ENCODE data around the gene KCTD20.
"Not testable (repeated sequence)": the region's sequence is repeated elsewhere in the genome, so short reads cannot be mapped to it uniquely, and the experiment has no call there.

The KCTD20 gene

DNA sequence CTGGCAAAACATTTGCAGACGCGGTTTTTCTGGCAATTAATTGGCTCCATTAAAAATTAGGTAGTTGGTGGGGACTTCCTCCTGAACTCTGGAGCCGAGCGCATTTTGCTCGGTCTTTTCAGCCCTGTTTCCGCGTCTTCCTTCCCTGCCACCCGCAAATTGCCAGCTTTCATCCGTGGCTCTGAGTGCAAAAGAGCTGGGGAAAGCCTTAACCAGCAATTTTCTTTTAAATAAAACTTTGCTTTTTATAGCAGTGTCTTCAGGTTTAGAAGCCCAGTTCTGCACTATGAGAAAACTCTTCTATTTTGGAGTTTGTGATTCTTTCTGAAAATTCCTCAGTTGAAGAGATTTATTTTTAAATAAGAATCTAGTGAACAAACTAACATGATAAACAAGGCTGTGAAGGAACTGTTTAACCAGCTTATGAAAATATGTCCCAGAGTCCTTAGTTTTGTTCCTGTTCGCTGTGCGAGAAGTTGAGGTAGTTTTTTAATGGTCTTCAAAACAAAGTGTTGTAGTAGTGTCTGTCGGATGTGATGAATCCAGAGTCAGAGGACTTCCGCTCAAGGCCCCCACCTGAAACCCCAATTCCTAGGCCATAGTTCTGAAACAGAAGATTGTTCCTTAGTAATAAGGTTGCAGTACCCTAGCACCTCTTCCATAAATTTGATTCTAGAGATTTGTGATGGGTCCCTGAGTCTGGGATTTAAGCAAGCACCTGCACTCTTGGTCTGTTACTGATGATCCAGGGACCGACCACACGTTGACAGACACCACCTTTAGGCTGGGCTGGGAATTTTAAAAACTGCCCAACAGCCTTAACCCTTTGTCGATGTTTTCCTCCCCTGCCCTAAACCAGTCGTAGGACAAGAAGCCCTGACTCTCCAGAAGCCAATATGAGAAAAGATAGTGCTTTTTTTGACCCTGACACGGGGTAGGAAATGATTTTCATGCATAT lies 950 bp downstream of the KCTD20 start:
- DNase-seq (ENCODE audit: low read depth in 2 of 2, low spot score in 1 of 2) = no peak

GRCh38 chr6:36444470-36444869 lies 1.7 kb downstream of the KCTD20 start:
- DNase-seq (ENCODE audit: low read depth in 2 of 2, low spot score in 1 of 2) = no peak

- no peak for DNase-seq (ENCODE audit: low read depth in 2 of 2, low spot score in 1 of 2)
Observed at GRCh38 chr6:36445621-36446020, 2.8 kb downstream of the KCTD20 start.

DNA sequence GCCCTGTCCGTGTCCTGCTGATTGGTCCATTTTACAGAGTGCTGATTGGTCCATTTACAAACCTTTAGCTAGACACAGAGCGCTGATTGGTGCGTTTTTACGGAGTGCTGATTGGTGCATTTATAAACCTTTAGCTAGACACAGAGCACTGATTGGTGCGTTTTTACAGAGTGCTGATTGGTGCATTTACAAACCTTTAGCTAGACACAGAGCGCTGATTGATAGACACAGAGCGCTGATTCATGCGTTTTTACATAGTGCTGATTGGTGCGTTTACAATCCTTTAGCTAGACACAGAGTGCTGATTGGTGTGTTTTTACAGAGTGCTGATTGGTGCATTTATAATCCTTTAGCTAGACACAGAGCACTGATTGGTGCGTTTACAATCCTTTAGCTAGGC lies 6.4 kb downstream of the KCTD20 start:
- DNase-seq (ENCODE audit: low read depth in 2 of 2, low spot score in 1 of 2) = not testable (repeated sequence)

DNA sequence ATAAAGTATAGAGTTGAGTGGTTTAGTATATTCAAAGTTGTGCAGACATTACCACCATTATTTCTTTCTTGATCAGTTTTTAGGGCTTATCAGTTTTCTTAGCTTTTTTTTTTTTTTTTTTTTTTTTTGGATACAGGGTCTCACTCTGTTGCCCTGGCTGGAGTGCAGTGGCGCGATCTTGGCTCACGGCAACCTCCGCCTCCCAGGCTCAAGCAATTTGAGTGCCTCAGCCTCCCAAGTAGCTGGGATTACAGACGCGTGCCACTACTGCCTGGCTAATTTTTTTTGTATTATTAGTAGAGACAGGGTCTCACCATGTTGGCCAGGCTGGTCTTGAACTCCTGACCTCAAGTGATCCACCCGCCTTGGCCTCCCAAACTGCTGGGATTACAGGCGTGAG lies 10.1 kb downstream of the KCTD20 start:
- not testable (repeated sequence) for DNase-seq (ENCODE audit: low read depth in 2 of 2, low spot score in 1 of 2)

- no peak for DNase-seq (ENCODE audit: low read depth in 2 of 2, low spot score in 1 of 2)
Observed at GRCh38 chr6:36455486-36456027, 12.8 kb downstream of the KCTD20 start.

GRCh38 chr6:36459501-36459900 lies 16.7 kb downstream of the KCTD20 start:
- DNase-seq (ENCODE audit: low read depth in 2 of 2, low spot score in 1 of 2) = no peak

DNA sequence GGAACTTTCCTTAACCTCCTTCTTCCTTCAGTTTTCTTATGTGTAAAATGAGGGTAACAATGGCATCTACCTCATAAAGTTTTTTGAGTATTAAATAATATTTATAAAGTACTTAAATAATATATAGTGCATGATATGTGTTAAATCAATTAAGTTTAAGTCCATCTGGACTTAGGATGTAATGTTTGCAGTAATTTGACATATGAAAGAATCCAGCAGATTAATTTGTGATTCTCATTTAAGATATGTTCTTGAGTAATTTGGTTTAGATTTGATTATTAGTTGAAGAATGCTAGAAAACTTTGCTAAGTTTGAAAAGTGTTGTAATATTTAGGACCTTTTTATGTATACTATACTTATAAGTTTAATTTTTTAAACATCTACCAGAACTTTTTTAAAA lies 18.1 kb downstream of the KCTD20 start:
- no peak for DNase-seq (ENCODE audit: low read depth in 2 of 2, low spot score in 1 of 2)

- DNase-seq (ENCODE audit: low read depth in 2 of 2, low spot score in 1 of 2) = no peak
Observed at GRCh38 chr6:36461646-36462045, 18.8 kb downstream of the KCTD20 start.

DNA sequence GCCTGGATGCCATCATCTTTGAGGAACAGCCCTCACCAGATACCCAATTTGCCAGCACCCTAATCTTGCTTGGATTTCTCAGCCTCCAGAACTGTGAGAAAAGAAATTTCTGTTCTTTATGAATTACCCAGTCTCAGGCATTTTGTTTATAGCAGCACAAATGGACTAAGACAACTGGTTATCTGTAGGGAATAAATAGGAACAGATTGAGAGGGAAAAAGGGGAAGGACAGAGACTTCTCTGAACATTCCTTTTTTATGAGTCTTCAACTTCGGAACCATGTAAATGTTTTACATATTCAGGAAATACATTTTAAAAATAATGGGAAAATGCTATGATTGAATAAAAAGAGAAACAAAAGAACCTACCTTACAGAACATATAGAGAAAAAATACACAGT lies 20.9 kb downstream of the KCTD20 start:
- DNase-seq (ENCODE audit: low read depth in 2 of 2, low spot score in 1 of 2) = no peak

- no peak for DNase-seq (ENCODE audit: low read depth in 2 of 2, low spot score in 1 of 2)
Observed at GRCh38 chr6:36464233-36464632, 21.4 kb downstream of the KCTD20 start.

GRCh38 chr6:36467625-36468024 lies 24.8 kb downstream of the KCTD20 start:
- no peak for DNase-seq (ENCODE audit: low read depth in 2 of 2, low spot score in 1 of 2)

GRCh38 chr6:36469148-36469661 lies 26.4 kb downstream of the KCTD20 start:
- no peak for DNase-seq (ENCODE audit: low read depth in 2 of 2, low spot score in 1 of 2)

- DNase-seq (ENCODE audit: low read depth in 2 of 2, low spot score in 1 of 2) = no peak
Observed at GRCh38 chr6:36469946-36470345, 27.1 kb downstream of the KCTD20 start.

DNA sequence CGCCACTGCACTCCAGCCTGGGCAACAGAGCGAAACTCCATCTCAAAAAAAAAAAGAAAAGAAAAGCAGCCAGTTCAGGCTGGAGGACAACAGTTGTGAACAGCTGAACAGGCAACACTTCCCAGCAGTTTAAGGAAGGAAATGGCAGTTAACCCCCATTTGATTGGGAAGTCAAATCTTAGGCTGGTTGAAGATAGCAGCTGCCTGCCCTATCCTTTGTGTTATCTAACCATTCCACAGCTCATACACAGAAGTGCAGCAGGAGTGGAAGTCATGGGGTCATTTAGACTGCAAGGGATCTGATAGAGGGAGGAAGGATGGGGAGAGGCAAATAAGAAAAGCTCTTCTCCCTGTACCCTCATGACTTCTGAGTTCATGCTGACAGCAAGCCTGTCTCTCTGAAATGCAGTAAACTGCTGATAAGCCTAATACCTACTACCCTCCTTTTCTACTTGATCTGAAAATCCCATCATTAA lies 35.3 kb downstream of the KCTD20 start:
- no peak for DNase-seq (ENCODE audit: low read depth in 2 of 2, low spot score in 1 of 2)

DNA sequence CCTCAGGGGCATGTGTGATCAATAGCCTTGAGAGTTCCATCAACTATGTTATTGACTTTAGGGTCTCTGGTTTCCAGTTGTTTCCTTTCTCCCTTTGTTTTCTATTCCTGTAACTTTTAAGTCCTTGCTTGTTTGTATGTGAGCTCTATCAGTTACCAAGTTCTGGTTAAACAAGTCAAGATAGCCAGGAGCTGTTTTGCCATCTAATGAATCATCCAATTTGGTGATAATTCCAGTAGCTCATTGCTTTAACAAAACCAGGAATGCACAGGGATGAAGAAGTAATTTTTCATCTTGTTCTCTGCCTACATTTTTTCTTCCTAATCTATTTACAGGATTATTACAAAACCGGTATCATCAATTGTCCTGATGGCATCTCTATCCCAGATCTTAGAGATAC lies 36.5 kb downstream of the KCTD20 start:
- DNase-seq (ENCODE audit: low read depth in 2 of 2, low spot score in 1 of 2) = no peak

- DNase-seq (ENCODE audit: low read depth in 2 of 2, low spot score in 1 of 2) = not testable (repeated sequence)
Observed at GRCh38 chr6:36483326-36483725, 40.5 kb downstream of the KCTD20 start.

GRCh38 chr6:36484736-36485135 lies 41.9 kb downstream of the KCTD20 start:
- no peak for DNase-seq (ENCODE audit: low read depth in 2 of 2, low spot score in 1 of 2)

GRCh38 chr6:36487698-36488097 lies 44.9 kb downstream of the KCTD20 start:
- no peak for DNase-seq (ENCODE audit: low read depth in 2 of 2, low spot score in 1 of 2)

DNA sequence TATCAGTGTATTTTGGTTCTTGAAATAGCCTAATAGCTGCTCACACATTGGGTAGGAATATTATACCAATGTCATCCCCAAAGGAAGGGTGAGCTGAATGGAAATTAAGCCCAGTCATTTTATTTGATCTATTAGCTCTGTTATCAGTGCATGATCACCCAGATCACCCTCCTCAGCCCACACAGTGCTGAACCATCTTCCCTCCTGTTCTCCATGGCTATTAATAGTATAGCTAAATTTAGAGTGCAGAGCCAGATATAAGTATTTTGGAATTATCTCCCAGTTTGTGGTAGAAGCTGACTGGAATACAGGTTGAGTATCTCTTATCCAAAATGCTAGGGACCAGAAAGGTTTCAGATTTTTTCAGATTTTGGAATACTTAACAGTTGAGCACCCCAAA lies 45.4 kb downstream of the KCTD20 start:
- DNase-seq (ENCODE audit: low read depth in 2 of 2, low spot score in 1 of 2) = no peak

GRCh38 chr6:36489426-36489825 lies 46.6 kb downstream of the KCTD20 start:
- DNase-seq (ENCODE audit: low read depth in 2 of 2, low spot score in 1 of 2) = no peak

DNA sequence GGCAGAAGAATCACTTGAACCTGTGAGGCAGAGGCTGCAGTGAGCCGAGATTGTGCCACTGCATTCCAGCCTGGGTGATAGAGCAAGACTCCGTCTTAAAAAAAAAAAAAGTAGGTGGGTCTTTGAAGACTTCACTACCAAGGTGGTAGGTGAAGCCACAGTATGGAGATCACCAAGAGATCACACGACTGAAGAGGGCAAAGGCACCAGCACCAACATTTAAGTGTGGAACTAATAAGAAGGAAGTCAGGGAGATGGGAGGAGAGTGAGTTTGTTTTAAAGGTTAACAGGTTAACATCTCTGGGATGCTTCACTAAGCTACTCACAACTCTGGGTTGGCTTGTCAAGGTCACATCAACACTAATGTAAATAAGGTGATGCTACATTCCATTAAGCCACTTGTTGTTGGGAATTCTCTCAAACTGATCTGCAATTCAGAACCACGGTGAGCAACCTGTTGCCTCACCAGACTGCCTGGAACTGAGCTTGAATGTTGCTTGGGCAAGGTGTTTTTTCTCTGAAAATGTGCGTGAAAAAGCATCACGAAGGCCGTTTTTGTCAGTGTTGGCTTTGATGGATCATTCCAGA lies 48.7 kb downstream of the KCTD20 start:
- no peak for DNase-seq (ENCODE audit: low read depth in 2 of 2, low spot score in 1 of 2)
